Activated T-cell treated with anti-CD3 and anti-CD28 coated beads, Interleukin-2, amount 50 U/mL, for 72 hours (primary cell): ENCODE data around the gene RNF44. TPM values are rescaled to one million over a fixed set of nuclear protein-coding genes. Genes with fewer than 3 reads are reported as not detected.
"Not testable (repeated sequence)": the region's sequence is repeated elsewhere in the genome, so short reads cannot be mapped to it uniquely, and the experiment has no call there.

ENCODE experiments used
- ATAC-seq, 2 donors: fragments of 150-1000 bp; cut with Tn5 transposase; replicated peaks in 1 of 2; 2 replicates each; pipeline ENCODE4 v1.10.0; 2021; ENCODE audit warnings: moderate library complexity in 2 of 2, mild to moderate bottlenecking in 1 of 2
- DNase-seq, 2 donors: peaks; one replicate each; pipeline ENCODE4 v3.0.0; 2021 to 2022; ENCODE audit warnings: mixed read lengths in 1 of 2
- H3K27ac Mint-ChIP-seq: one replicate; pipeline ENCODE4 v1.8.0; 2022; ENCODE audit warnings: mild to moderate bottlenecking, moderate library complexity, mixed read lengths
- H3K27me3 Mint-ChIP-seq: one replicate; pipeline ENCODE4 v1.8.0; 2022; ENCODE audit warnings: low read depth, mixed read lengths
- H3K36me3 Mint-ChIP-seq, 2 donors: one replicate each; pipeline ENCODE4 v1.8.0; 2022; ENCODE audit warnings: mixed read lengths in 2 of 2, mild to moderate bottlenecking in 1 of 2; ENCODE audit not compliant: insufficient read depth in 2 of 2
- H3K4me1 Mint-ChIP-seq: one replicate; pipeline ENCODE4 v1.8.0; 2022; ENCODE audit warnings: low read depth, mixed read lengths
- H3K4me3 Mint-ChIP-seq, 2 donors: one replicate each; pipeline ENCODE4 v1.8.0; 2022; ENCODE audit warnings: mild to moderate bottlenecking in 2 of 2, mixed read lengths in 2 of 2, moderate library complexity in 2 of 2
- H3K9me3 Mint-ChIP-seq, 2 donors: one replicate each; pipeline ENCODE4 v1.8.0; 2022; ENCODE audit warnings: mixed read lengths in 2 of 2
- total RNA-seq, 2 donors: library from RNA; stranded (reverse); gene quantifications; one replicate each; pipeline ENCODE4 v1.2.3, GENCODE V29; 2022

RNF44 gene
- total RNA-seq, 2 donors from 2014 or later: 93.0 to 93.6 TPM

DNA sequence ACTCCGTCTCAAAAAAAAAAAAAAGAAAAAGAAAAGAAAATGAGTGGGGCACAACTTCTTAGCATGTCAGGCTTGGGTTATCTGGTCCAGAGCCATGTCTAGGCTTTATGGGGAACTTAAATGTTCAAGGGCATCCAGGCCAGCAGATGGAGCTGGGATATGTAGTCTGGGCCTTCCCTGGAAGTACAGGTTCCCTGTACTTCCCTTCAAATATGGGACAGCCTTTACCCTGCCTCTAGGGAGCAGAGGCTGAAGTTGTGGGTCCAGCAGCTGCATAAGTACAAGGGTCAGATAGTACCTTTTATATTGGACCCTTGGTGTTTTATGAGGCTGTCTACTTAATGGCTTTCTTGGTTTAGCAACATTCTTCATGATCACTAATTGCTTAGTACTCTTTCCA is 46.9 kb downstream of the RNF44 start:
- Mint-ChIP-seq H3K4me3 (no peak overlapping the region), H3K36me3 (peaks cover 6 to 29% of the 10 kb centered on the region in 2 donors)

DNA sequence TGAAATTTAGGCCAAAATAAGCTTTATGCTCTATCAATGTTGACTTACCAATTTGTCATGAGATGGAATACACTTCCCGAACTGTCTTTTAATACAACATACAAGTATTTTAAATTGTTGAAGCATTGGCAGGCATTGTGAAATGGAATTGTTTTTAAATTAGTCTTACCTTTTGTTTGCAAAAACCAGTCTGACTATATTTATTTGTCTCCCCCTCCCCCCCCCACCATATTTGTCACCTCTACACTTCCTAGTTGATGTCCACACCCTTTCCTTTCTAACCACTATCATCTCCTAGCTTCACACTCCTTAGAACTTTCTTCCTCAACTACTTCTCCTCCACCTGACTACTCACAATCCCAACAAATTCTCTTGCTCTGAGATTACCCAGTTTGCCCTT is 48.1 kb downstream of the RNF44 start:
- peaks cover 8% of the 10 kb centered on the region for H3K4me1 Mint-ChIP-seq
- no peaks in the 10 kb centered on the region for H3K9me3 Mint-ChIP-seq
- H3K4me3 Mint-ChIP-seq: no peak overlapping the region
- H3K27me3 Mint-ChIP-seq: no peaks in the 10 kb centered on the region
- ATAC-seq (no peak), DNase-seq (no peak)
- H3K27ac Mint-ChIP-seq: no peak overlapping the region
- H3K36me3 Mint-ChIP-seq: peaks cover 6 to 23% of the 10 kb centered on the region in 2 donors

More for the DNA sequence above, 46.9 kb downstream of the RNF44 start:
- no peak for ATAC-seq
- no peak for DNase-seq
- no peaks in the 10 kb centered on the region for H3K27me3 Mint-ChIP-seq
- no peaks in the 10 kb centered on the region for H3K9me3 Mint-ChIP-seq
- no peak overlapping the region for H3K27ac Mint-ChIP-seq
- H3K4me1 Mint-ChIP-seq: peaks cover 8% of the 10 kb centered on the region

DNA sequence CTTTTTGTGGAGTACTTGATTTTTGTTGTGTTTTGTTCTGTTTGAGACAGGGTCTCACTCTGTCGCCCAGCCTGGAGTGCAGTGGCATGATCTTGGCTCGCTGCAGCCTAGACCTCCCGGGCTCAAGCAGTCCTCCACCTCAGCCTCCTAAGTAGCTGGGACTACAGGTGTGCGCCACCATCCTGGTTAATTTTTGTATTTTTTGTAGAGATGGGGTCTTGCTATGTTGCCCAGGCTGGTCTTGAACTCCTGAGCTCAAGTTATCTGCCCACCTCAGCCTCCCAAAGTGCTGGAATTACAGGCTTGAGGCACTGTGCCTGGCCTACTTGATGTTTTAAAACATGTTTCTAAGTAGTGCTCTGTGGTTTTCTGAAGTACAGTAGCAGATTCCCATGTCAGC is 50.0 kb downstream of the RNF44 start:
- not testable (repeated sequence) for H3K27ac Mint-ChIP-seq, DNase-seq, H3K4me3 Mint-ChIP-seq, H3K27me3 Mint-ChIP-seq, H3K9me3 Mint-ChIP-seq, ATAC-seq
- Mint-ChIP-seq H3K4me1 (peaks cover 15% of the 10 kb centered on the region), H3K36me3 (peaks cover 4 to 16% of the 10 kb centered on the region in 2 donors)

DNA sequence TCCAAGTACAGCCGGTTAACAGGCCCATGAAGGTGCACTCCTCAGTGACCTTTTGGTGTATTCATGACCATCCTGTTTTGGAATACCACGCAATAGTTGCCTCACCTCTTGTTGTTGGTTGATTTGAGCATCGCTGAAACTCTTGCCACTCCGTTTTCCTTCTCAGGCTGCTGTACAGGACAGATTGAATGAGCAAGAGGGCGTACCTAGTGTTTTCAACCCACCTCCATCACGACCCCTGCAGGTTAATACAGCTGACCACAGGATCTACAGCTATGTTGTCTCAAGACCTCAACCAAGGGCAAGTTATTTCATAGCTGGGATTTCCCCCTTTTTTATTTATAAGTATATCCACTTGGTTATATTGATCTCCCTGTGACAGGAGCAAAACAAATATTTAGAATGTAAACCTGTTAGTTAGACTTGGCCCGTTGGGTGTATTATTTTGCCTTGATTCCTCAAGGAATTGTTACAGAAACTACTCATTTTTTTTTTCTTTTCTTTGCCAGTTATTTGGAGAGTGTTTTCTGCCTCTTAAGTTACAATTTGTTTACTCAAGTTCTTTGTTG is 50.9 kb downstream of the RNF44 start:
- H3K27me3 Mint-ChIP-seq: no peaks in the 10 kb centered on the region
- H3K4me1 Mint-ChIP-seq: peaks cover 23% of the 10 kb centered on the region
- peaks cover 4 to 16% of the 10 kb centered on the region in 2 donors for H3K36me3 Mint-ChIP-seq
- DNase-seq (no peak), ATAC-seq (no peak)
- H3K4me3 Mint-ChIP-seq: no peak overlapping the region
- no peaks in the 10 kb centered on the region for H3K9me3 Mint-ChIP-seq
- peak overlapping the region; percentile 66 for H3K27ac Mint-ChIP-seq

DNA sequence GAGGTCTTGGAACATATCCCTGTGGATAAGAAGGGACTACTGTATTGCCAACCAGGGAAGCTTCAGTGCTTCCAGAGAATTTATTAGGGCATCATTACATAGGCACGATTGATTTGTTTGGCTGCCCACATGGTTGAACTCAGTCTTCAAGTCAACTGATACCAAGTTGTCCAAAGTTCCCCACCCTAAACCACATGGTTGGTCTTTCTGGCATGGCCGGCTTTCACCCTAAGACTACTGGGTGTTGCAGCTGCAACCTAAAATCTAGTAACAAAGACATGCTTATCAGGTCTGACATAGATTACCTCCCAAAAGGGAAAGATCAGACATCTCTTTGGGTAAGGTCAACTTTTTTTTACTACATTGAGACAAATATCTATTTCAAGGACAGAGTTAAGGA is 52.0 kb downstream of the RNF44 start:
- Mint-ChIP-seq H3K4me3 (no peak overlapping the region), H3K9me3 (no peaks in the 10 kb centered on the region), H3K27me3 (no peaks in the 10 kb centered on the region), H3K27ac (no peak overlapping the region), H3K36me3 (peaks cover 4 to 16% of the 10 kb centered on the region in 2 donors), H3K4me1 (peaks cover 23% of the 10 kb centered on the region)
- DNase-seq (no peak), ATAC-seq (no peak)

DNA sequence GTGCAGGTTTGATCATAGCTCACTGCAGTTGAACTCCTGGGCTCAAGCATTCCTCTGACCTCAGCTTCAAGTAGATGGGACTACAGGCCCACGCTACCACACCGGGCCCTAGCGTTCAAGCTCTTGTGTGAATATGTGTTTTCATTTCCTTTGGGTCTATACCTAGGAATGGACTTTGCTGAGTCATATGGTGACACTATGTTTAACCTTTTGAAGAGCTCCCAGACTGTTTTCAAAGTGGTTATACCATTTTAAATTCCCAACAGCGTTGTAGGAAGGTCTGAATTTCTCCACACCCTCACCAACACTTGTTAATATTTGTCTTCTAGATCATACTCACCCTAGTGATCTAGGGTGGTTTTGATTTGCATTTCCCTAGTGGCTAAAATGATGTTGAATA is 55.5 kb downstream of the RNF44 start:
- peaks cover 2 to 4% of the 10 kb centered on the region in 2 donors for H3K36me3 Mint-ChIP-seq
- H3K9me3 Mint-ChIP-seq: no peaks in the 10 kb centered on the region
- no peaks in the 10 kb centered on the region for H3K27me3 Mint-ChIP-seq
- peaks cover 22% of the 10 kb centered on the region for H3K4me1 Mint-ChIP-seq
- peak in 1 of 2 donors; percentile 48 for ATAC-seq
- no peak for DNase-seq
- H3K27ac Mint-ChIP-seq: no peak overlapping the region
- no peak overlapping the region for H3K4me3 Mint-ChIP-seq

Other genes starting within 250 kb of the RNF44 start
- gene KIAA1191, start 175.6 kb downstream of the RNF44 start, total RNA-seq: 10 to 100 TPM; 56.7 to 59.0 TPM
- gene ARL10, start 171.9 kb downstream of the RNF44 start, total RNA-seq: 10 to 100 TPM in 1 of 2 donors, 1 to 10 TPM in 1; 7.5 to 14.0 TPM
- 10 to 100 TPM; 41.8 to 42.3 TPM for gene NOP16, start 148.8 kb downstream of the RNF44 start, total RNA-seq
- 100 to 1,000 TPM; 109 to 135 TPM for gene HIGD2A, start 148.7 kb downstream of the RNF44 start, total RNA-seq
- gene CLTB, start 120.9 kb downstream of the RNF44 start, total RNA-seq: 10 to 100 TPM; 38.1 to 41.9 TPM
- gene FAF2, start 89.0 kb downstream of the RNF44 start, total RNA-seq: 10 to 100 TPM; 44.8 to 45.0 TPM
- gene CDHR2, start 11.9 kb upstream of the RNF44 start, total RNA-seq: under 1 TPM; 0.67 to 0.81 TPM
- 1 to 10 TPM; 1.4 to 2.0 TPM for gene GPRIN1, start 72.8 kb upstream of the RNF44 start, total RNA-seq
- gene SNCB, start 93.1 kb upstream of the RNF44 start, total RNA-seq: under 1 TPM in 1 of 2 donors, not detected in 1; 0.81 TPM
- gene EIF4E1B, start 93.3 kb upstream of the RNF44 start, total RNA-seq: not detected
- 10 to 100 TPM; 25.3 to 31.8 TPM for gene TSPAN17, start 110.1 kb upstream of the RNF44 start, total RNA-seq